HCT116 (cell line): ENCODE data around the gene HIPK3. TPM values are rescaled to one million over a fixed set of nuclear protein-coding genes. Genes with fewer than 3 reads are reported as not detected.

Experiments
- ATAC-seq: fragments of 200-7000 bp; cut with Tn5 transposase; 2 replicates; pipeline ENCODE4 v1.9.1; 2020; ENCODE audit warnings: mild to moderate bottlenecking, moderate library complexity
- BruUV-seq: library from RNA; stranded (reverse); fragments of 400-500 nt; replicated peaks from 2 replicates; lab custom pipeline; 2021; lab: Mats Ljungman, UMichigan
- CTCF ChIA-PET: fragments of 300-600 bp; sonication (Branson Sonifier 250); formaldehyde crosslinking; loops from one replicate; lab custom pipeline; 2021; ENCODE audit warnings: antibody characterized with exemption; lab: Charles Lee
- POLR2A ChIA-PET: fragments of 300-600, 350-600 bp; sonication (Branson Sonifier 250); formaldehyde crosslinking; loops from one replicate; lab custom pipeline; 2021; ENCODE audit warnings: antibody characterized with exemption; lab: Charles Lee
- RAD21 ChIA-PET, 2 experiments: fragments of 300-600 bp; sonication (Branson Sonifier 250); formaldehyde crosslinking; loops; one replicate each; lab custom pipeline; 2023; ENCODE audit warnings: low total read pairs in 2 of 2; ENCODE audit not compliant: uncharacterized antibody in 2 of 2, unreplicated experiment in 2 of 2, low non-redundant PET in 1 of 2; lab: Charles Lee
- DNase-seq: peaks from one replicate; pipeline ENCODE4 v3.0.0-alpha.2; 2010; ENCODE audit warnings: low read depth, low spot score
- H2AFZ ChIP-seq: fragments of 200-600 bp; shearing (Covaris generic), sonication (generic); 2 replicates; pipeline ENCODE4 v1.6.1; 2017; ENCODE audit warnings: low read depth, mixed run types, mixed read lengths, antibody characterized with exemption, low read length; ENCODE audit not compliant: poor library complexity, severe bottlenecking
- H3K27ac ChIP-seq: 2 replicates; pipeline ENCODE4 v1.5.1; 2012; ENCODE audit warnings: low read depth, low read length
- H3K27me3 ChIP-seq: fragments of 200-600 bp; sonication (generic); 2 replicates; pipeline ENCODE4 v1.6.1; 2016; ENCODE audit warnings: mixed run types, low read length, mixed read lengths; ENCODE audit not compliant: insufficient read depth
- H3K36me3 ChIP-seq, 2 experiments: fragments of 200-500 bp in 1 of 2; fragments of 200-600 bp in 1 of 2; sonication (Bioruptor generic) in 1 of 2; sonication (generic) in 1 of 2; 2 replicates each; pipeline versions ENCODE4 v1.5.1 to v1.6.1; 2014 to 2016; ENCODE audit warnings: low read length in 2 of 2, inconsistent platforms in 1 of 2, mixed read lengths in 1 of 2, mixed run types in 1 of 2; ENCODE audit not compliant: insufficient read depth in 2 of 2, control insufficient read depth in 1 of 2
- H3K4me1 ChIP-seq, 2 experiments: fragments of 200-600 bp in 1 of 2; sonication (generic) in 1 of 2; 2 replicates each; pipeline versions ENCODE4 v1.5.1 to v1.6.1; 2012 to 2017; ENCODE audit warnings: low read length in 2 of 2, inconsistent platforms in 1 of 2, mild to moderate bottlenecking in 1 of 2, mixed read lengths in 1 of 2, mixed run types in 1 of 2, moderate library complexity in 1 of 2; ENCODE audit not compliant: insufficient read depth in 2 of 2, control insufficient read depth in 1 of 2
- H3K4me2 ChIP-seq: fragments of 200-600 bp; sonication (generic); 2 replicates; pipeline ENCODE4 v1.6.1; 2017; ENCODE audit warnings: mixed run types, low read length, mixed read lengths
- H3K4me3 ChIP-seq, 2 experiments: fragments of 200-600 bp in 1 of 2; sonication (generic) in 1 of 2; replicated peaks in 1 of 2; 2 replicates each; pipeline ENCODE4 v1.5.1; 2011 to 2016; ENCODE audit warnings: low read length in 2 of 2, control low read depth in 1 of 2, low read depth in 1 of 2, mild to moderate bottlenecking in 1 of 2, mixed read lengths in 1 of 2, mixed run types in 1 of 2
- H3K79me2 ChIP-seq: fragments of 200-600 bp; sonication (generic); 2 replicates; pipeline ENCODE4 v1.6.1; 2017; ENCODE audit warnings: mild to moderate bottlenecking, mixed run types, low read length, moderate library complexity, mixed read lengths; ENCODE audit not compliant: insufficient read depth
- H3K9ac ChIP-seq: fragments of 200-600 bp; sonication (generic); 2 replicates; pipeline ENCODE4 v1.6.1; 2016; ENCODE audit warnings: low read length, mixed read lengths
- H3K9me2 ChIP-seq: fragments of 200-600 bp; sonication (generic), shearing (Covaris generic); 2 replicates; pipeline ENCODE4 v1.6.1; 2017; ENCODE audit warnings: mixed run types, mild to moderate bottlenecking, moderate library complexity; ENCODE audit not compliant: insufficient read depth
- H3K9me3 ChIP-seq, 2 experiments: fragments of 200-500 bp in 1 of 2; fragments of 200-600 bp in 1 of 2; sonication (Bioruptor generic) in 1 of 2; sonication (generic) in 1 of 2; 2 replicates each; pipeline ENCODE4 v1.6.1; 2014 to 2017; ENCODE audit warnings: low read length in 2 of 2, mixed read lengths in 2 of 2, inconsistent platforms in 1 of 2, low read depth in 1 of 2, mild to moderate bottlenecking in 1 of 2, mixed run types in 1 of 2, moderate library complexity in 1 of 2; ENCODE audit not compliant: control insufficient read depth in 1 of 2, insufficient read depth in 1 of 2
- H4K20me1 ChIP-seq: fragments of 200-600 bp; sonication (generic), shearing (Covaris generic); 2 replicates; pipeline ENCODE4 v1.6.1; 2017; ENCODE audit warnings: mixed run types, mild to moderate bottlenecking, moderate library complexity; ENCODE audit not compliant: insufficient read depth
- CEBPB ChIP-seq: IDR thresholded peaks from 2 replicates; pipeline ENCODE4 v1.6.1; 2012; ENCODE audit warnings: low read depth
- POLR2A ChIP-seq: IDR thresholded peaks from 2 replicates; pipeline ENCODE4 v1.7.0; 2011; ENCODE audit warnings: borderline replicate concordance; ENCODE audit not compliant: insufficient read depth, insufficient read length; ENCODE audit errors: extremely low read depth
- RAD21 ChIP-seq: IDR thresholded peaks from 2 replicates; pipeline ENCODE4 v1.6.1; 2012; ENCODE audit warnings: low read depth, mild to moderate bottlenecking
- SP1 ChIP-seq: IDR thresholded peaks from 2 replicates; pipeline ENCODE4 v1.6.1; 2012; ENCODE audit warnings: low read depth
- ZFX ChIP-seq: fragments of 450-650 bp; IDR thresholded peaks from 2 replicates; pipeline ENCODE4 v1.6.1; 2017
- intact Hi-C: fragments of 100-400 bp; cut with micrococcal nuclease; formaldehyde crosslinking; loops from 2 replicates; pipeline ENCODE4 v1.10.0; 2022
- total RNA-seq: library from RNA; stranded (reverse); gene quantifications from one replicate; pipeline ENCODE4 v1.2.1, GENCODE V29; 2021; ENCODE audit not compliant: unreplicated experiment
- TF ChIP-seq, protein P1 (sequence below): IDR thresholded peaks from 2 replicates; pipeline ENCODE4 v1.6.1; 2012; ENCODE audit warnings: low read depth

HIPK3 gene
- total RNA-seq, 1 experiment from 2014 or later = 35.2 TPM

DNA sequence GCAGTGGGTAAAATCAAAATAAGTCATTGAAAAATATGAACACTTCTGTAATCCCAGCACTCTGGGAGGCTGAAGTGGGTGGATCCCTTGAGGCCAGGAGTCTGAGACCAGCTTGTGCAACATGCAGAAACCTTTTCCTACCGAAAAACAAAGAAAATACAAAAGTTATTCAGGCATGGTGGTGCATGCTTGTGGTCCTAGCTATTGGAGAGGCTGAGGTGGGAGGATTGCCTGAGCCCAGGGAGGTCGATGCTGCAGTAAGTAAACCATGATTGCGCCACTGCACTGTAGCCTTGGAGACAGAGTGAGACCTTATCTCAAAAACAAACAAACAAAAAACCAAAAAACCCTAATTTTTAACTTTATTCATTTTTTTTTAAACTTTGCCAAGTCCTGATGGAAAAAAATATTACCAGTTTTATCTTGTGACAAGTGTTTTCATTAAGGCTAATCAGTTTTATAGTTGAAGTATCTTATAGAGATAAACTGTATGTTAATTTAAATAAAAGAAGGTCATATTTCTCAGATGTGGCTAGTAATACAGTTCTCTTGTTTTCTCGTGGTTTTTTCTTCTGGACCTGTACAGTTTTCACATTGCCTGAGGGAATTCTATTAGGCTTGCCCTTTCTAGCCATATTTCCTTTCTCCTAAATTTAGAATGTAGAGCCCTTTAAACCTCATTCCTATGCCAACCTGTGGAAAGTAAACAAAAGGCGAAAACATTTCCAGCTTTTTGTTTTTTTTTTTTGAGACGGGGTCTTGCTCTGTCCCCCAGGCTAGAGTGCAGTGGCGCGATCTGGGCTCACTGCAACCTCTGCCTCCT is 9.4 kb downstream of the HIPK3 start:
- H3K4me1 ChIP-seq = peaks cover 21 to 25% of the 10 kb centered on the region in 2 experiments
- intact Hi-C loops = no loop called here
- peaks cover 95% of the 10 kb centered on the region for H3K79me2 ChIP-seq
- ATAC-seq = no peak
- no peak overlapping the region for H3K4me2 ChIP-seq
- H3K9me2 ChIP-seq = no peaks in the 10 kb centered on the region
- ChIA-PET RAD21 (no interaction called here), POLR2A (no interaction called here)
- BruUV-seq = no TSS peak
- H3K27me3 ChIP-seq = no peaks in the 10 kb centered on the region
- H3K27ac ChIP-seq = no peak overlapping the region
- H3K9ac ChIP-seq = no peak overlapping the region
- no peak overlapping the region for H3K4me3 ChIP-seq
- TF ChIP-seq CEBPB (peak; percentile 34; the same call in 1 of the 2 replicates), POLR2A (no peak), RAD21 (no peak), SP1 (no peak), ZFX (no peak)
- TF ChIP-seq, protein P1, sequence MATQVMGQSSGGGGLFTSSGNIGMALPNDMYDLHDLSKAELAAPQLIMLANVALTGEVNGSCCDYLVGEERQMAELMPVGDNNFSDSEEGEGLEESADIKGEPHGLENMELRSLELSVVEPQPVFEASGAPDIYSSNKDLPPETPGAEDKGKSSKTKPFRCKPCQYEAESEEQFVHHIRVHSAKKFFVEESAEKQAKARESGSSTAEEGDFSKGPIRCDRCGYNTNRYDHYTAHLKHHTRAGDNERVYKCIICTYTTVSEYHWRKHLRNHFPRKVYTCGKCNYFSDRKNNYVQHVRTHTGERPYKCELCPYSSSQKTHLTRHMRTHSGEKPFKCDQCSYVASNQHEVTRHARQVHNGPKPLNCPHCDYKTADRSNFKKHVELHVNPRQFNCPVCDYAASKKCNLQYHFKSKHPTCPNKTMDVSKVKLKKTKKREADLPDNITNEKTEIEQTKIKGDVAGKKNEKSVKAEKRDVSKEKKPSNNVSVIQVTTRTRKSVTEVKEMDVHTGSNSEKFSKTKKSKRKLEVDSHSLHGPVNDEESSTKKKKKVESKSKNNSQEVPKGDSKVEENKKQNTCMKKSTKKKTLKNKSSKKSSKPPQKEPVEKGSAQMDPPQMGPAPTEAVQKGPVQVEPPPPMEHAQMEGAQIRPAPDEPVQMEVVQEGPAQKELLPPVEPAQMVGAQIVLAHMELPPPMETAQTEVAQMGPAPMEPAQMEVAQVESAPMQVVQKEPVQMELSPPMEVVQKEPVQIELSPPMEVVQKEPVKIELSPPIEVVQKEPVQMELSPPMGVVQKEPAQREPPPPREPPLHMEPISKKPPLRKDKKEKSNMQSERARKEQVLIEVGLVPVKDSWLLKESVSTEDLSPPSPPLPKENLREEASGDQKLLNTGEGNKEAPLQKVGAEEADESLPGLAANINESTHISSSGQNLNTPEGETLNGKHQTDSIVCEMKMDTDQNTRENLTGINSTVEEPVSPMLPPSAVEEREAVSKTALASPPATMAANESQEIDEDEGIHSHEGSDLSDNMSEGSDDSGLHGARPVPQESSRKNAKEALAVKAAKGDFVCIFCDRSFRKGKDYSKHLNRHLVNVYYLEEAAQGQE = no peak
- TF ChIP-seq, all 23 proteins: peak for 1
- no peak for DNase-seq
- peaks cover 4% of the 10 kb centered on the region for H4K20me1 ChIP-seq
- CTCF ChIA-PET = no interaction called here
- H3K36me3 ChIP-seq = no peaks in the 10 kb centered on the region
- no peak overlapping the region for H2AFZ ChIP-seq
- no peaks in the 10 kb centered on the region for H3K9me3 ChIP-seq
